ENCODE measurements around the gene PRKX. TPM values are rescaled to one million over a fixed set of nuclear protein-coding genes. Genes with fewer than 3 reads are reported as not detected.
"Not testable (repeated sequence)": the region's sequence is repeated elsewhere in the genome, so short reads cannot be mapped to it uniquely, and the experiment has no call there.

Gene PRKX
- total RNA-seq, 6 donors from 2014 or later, result 10.0 to 43.7 (median 19.6) TPM

DNA sequence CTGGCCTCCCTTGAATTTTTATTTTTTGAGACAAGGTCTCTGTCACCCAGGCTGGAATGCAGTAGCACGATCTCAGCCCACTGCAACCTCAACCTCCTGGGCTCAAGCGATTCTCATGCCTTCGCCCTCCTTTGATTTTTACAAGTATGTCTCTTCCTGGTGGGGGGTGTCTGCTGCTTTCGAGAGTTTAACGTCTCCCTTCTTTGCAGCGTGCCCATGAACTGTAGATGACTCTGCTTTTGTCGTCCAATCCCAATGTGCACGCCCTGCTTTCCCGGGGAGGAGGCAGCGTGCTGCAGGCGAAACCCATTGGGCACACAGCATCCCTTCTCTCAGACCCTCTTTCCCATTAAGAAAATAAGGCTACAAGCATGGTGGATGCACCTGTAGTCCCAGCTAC, 7.0 kb downstream of the PRKX start:
- H3K27ac ChIP-seq, result no peak overlapping the region
- H3K9me3 ChIP-seq, result no peaks in the 10 kb centered on the region
- DNase-seq (no peak), ATAC-seq (ENCODE audit: low FRiP score in 2 of 2) (no peak)
- peaks cover 0 to 11% (median 0%) of the 10 kb centered on the region in 4 donors for H3K4me1 ChIP-seq
- no peaks in the 10 kb centered on the region for H3K36me3 ChIP-seq
- WGBS, 2 donors, result 98 to 99% methylated on average over 9 to 11 of the region's 11 CpGs
- no peak overlapping the region for H3K4me3 ChIP-seq
- no peaks in the 10 kb centered on the region for H3K27me3 ChIP-seq
- TF ChIP-seq POLR2A (IDR thresholded peaks at IDR 0.05) (no peak), POLR2AphosphoS5 (IDR thresholded peaks at IDR 0.05) (no peak), EP300 (IDR thresholded peaks at IDR 0.05) (no peak)
- TF ChIP-seq, protein P1, sequence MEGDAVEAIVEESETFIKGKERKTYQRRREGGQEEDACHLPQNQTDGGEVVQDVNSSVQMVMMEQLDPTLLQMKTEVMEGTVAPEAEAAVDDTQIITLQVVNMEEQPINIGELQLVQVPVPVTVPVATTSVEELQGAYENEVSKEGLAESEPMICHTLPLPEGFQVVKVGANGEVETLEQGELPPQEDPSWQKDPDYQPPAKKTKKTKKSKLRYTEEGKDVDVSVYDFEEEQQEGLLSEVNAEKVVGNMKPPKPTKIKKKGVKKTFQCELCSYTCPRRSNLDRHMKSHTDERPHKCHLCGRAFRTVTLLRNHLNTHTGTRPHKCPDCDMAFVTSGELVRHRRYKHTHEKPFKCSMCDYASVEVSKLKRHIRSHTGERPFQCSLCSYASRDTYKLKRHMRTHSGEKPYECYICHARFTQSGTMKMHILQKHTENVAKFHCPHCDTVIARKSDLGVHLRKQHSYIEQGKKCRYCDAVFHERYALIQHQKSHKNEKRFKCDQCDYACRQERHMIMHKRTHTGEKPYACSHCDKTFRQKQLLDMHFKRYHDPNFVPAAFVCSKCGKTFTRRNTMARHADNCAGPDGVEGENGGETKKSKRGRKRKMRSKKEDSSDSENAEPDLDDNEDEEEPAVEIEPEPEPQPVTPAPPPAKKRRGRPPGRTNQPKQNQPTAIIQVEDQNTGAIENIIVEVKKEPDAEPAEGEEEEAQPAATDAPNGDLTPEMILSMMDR (IDR thresholded peaks at IDR 0.05), result no peak

DNA sequence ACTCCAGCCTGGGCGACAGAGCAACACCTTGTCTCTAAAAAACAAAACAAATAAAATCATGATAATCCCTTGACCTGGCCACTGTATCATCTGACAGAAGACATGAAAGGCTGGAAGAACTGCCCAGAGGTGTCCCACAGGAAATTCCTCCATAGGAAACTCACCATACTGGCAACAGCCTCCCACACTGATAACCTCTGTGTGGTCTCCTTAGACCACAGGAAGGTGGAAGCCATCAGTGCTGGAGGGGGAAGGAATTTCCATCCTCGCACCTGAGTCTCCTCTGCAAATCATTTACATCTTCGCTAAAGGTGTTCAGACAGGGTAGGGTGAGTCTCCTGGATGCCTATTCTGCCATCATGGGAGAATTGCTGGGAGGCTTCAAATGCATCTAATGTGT, 10.2 kb downstream of the PRKX start:
- 60 to 91% methylated on average over 1 to 3 of the region's 3 CpGs for WGBS, 2 donors
- not testable (repeated sequence) for H3K27ac ChIP-seq; H3K4me3 ChIP-seq; H3K27me3 ChIP-seq; ATAC-seq (ENCODE audit: low FRiP score in 2 of 2); DNase-seq; H3K36me3 ChIP-seq; H3K9me3 ChIP-seq
- H3K4me1 ChIP-seq, result peaks cover 0 to 15% (median 6%) of the 10 kb centered on the region in 4 donors

DNA sequence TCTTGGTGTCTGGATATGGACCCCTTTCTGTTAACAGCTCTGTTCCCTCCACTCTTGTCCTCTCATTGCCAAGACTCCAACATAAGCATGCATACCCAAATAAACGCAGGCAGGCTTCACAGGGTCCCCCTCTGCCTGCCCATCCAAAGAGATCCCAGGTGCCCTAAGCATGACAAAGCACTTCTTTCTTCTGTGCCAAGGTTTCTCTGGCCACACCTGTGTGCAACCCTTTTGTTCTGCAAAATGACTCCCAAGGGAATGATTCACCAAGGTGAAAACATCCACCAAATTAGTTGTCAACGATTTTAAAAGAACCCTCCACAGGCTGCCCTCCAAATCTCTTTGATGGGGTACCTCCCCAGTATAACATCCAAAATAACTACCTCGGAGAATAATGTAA, 11.4 kb downstream of the PRKX start:
- WGBS, 2 donors, result 50 to 57% methylated on average over 3 of the region's 3 CpGs

DNA sequence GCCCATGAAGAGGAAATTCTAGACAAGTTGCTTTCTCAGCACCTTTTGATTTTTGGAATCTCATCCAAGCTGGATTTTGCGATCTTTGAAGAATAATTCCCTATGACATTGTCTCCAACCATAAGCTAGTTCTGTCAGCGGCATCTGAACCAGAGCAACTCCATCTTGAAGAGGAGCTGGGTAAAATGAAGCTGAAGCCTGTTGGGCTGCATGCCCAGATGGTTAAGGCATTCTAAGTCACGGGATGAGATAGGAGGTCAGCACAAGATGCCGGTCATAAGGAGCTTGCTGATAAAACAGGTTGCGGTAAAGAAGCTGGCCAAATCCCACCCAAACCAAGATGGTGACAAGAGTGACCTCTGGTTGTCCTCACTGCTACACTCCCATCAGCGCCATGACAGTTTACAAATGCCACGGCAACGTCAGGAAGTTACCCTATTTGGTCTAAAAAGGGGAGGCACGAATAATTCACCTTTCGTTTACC, 12.0 kb downstream of the PRKX start:
- not testable (repeated sequence) for ATAC-seq (ENCODE audit: low FRiP score in 2 of 2); DNase-seq; H3K9me3 ChIP-seq; H3K27ac ChIP-seq; H3K36me3 ChIP-seq; H3K4me3 ChIP-seq; H3K27me3 ChIP-seq
- WGBS, 2 donors, result 91 to 94% methylated on average over 10 of the region's 10 CpGs
- H3K4me1 ChIP-seq, result peaks cover 0 to 30% (median 6%) of the 10 kb centered on the region in 4 donors

More for the DNA sequence above, 11.4 kb downstream of the PRKX start:
- not testable (repeated sequence) for ATAC-seq (ENCODE audit: low FRiP score in 2 of 2); H3K27ac ChIP-seq; H3K4me3 ChIP-seq; DNase-seq; H3K36me3 ChIP-seq; H3K9me3 ChIP-seq; H3K27me3 ChIP-seq
- H3K4me1 ChIP-seq, result peaks cover 0 to 25% (median 6%) of the 10 kb centered on the region in 4 donors

DNA sequence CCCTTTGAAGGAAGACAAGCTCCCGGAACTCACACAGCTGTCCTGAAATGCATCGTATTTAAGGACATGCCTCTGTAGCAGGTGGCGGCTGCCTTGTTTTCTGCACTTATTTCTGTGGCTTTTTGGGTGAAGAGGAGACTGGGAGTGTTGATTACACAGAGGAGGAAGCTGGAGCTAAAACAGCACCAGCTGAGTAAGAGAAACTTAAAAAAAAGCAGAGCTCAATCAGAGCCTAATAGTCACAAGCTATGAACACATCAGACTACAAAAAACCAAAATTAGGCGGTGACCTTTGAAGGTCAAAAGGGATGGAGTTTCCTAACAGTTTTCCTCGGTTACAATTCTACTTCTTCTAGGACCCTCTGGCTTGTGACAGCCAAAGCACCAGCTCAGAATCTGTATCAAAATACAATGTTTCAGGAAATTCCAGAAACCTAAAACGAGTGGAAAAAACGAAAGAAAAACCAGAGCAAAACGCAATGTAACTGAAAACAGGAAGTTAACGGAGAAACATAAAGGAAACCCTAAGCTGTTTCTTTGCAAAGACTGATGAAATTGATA, 13.5 kb downstream of the PRKX start:
- Histone ChIP-seq H3K4me1 (peaks cover 0 to 31% (median 7%) of the 10 kb centered on the region in 4 donors), H3K36me3 (no peaks in the 10 kb centered on the region), H3K27ac (peak overlapping the region; percentile 51 to 82 (median 70)), H3K9me3 (no peaks in the 10 kb centered on the region), H3K27me3 (no peaks in the 10 kb centered on the region), H3K4me3 (peak overlapping the region; percentile 14 to 35 (median 28))
- TF ChIP-seq, protein P1 (IDR thresholded peaks at IDR 0.05), result no peak
- peak in 1 of 2 donors; percentile 17 for TF ChIP-seq POLR2AphosphoS5 (IDR thresholded peaks at IDR 0.05)
- TF ChIP-seq EP300 (IDR thresholded peaks at IDR 0.05), result no peak
- no peak for DNase-seq
- no peak for ATAC-seq (ENCODE audit: low FRiP score in 2 of 2)
- 17 to 32% methylated on average over 9 of the region's 9 CpGs for WGBS, 2 donors

DNA sequence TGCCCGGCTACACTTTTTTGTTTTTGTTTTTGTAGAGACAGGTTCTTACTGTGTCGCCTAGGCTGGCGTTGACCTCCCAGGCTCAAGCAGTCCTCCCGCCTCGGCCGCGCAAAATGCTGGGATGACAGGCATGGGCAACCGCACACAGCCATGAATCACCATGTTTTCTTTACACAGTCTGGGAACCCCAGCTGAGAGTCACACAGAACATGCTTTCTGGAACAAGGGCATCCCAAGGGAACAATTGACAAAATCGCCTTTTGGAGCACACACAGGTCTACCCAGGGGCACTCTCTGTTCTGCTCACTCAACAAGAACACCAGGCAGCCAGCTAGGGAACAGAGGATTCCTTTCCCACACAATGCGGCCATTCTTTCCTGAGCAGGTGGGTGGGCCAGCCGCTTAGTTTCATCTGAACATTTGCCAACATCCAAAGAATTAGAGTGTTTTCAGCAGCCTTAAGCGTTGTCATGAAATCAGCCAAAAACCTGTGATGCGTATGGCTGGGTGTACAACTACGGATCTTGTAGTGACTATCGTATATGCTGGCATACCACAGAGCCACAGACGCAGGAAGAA, 15.7 kb downstream of the PRKX start:
- TF ChIP-seq EP300 (IDR thresholded peaks at IDR 0.05) (peak in 1 of 4 donors; percentile 21), POLR2AphosphoS5 (IDR thresholded peaks at IDR 0.05) (peak in 1 of 2 donors; percentile 33), POLR2A (IDR thresholded peaks at IDR 0.05) (no peak)
- TF ChIP-seq, protein P1 (IDR thresholded peaks at IDR 0.05), result no peak
- H3K4me1 ChIP-seq, result peaks cover 0 to 31% (median 7%) of the 10 kb centered on the region in 4 donors
- no peak for ATAC-seq (ENCODE audit: low FRiP score in 2 of 2)
- no peaks in the 10 kb centered on the region for H3K36me3 ChIP-seq
- H3K27ac ChIP-seq, result peak overlapping the region in 2 of 4 donors; percentile 34 to 49
- no peak for DNase-seq
- no peaks in the 10 kb centered on the region for H3K27me3 ChIP-seq
- 49 to 62% methylated on average over 7 to 16 of the region's 16 CpGs for WGBS, 2 donors
- no peaks in the 10 kb centered on the region for H3K9me3 ChIP-seq
- H3K4me3 ChIP-seq, result no peak overlapping the region

All from upper lobe of left lung (tissue), 6 donors.